Keratinocyte (primary cell): ENCODE measurements around the gene EIF5B.

Experiments
- EZH2 ChIP-seq: IDR thresholded peaks from one replicate; pipeline ENCODE4 v1.6.1; 2012; ENCODE audit warnings: inconsistent platforms, mild to moderate bottlenecking, low read length, moderate library complexity
- TF ChIP-seq, protein P1 (sequence below), 3 experiments: IDR thresholded peaks in 1 of 3; conservative IDR thresholded peaks in 1 of 3; optimal IDR thresholded peaks in 1 of 3; 2 replicates in 2 of 3; 3 replicates in 1 of 3; pipeline versions ENCODE3 to v1.5.1; 2011; ENCODE audit warnings: low read length in 3 of 3, mild to moderate bottlenecking in 3 of 3, moderate library complexity in 2 of 3, control low read depth in 1 of 3, inconsistent platforms in 1 of 3; ENCODE audit not compliant: insufficient read depth in 2 of 3; ENCODE audit errors: extremely low read depth in 1 of 3

DNA sequence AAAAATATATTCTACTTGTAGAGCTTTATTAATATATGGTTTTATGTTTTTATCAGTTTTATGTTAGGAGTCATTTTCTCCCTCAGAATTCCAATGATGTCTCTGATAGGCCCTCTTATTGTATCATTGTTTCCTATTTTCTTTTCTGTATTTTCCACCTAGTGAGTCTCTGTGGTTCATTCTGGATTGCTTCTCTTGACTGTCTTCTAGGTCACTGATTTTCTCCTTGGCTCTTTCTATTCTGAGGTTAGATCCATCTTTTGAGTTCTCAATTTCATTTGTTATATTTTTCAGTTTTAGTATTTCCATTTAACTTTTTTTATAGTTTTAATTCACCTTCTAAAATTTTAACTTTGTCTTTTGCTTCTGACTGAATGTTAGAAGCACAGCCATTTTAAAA lies 37.6 kb downstream of the EIF5B start:
- TF ChIP-seq, protein P1, sequence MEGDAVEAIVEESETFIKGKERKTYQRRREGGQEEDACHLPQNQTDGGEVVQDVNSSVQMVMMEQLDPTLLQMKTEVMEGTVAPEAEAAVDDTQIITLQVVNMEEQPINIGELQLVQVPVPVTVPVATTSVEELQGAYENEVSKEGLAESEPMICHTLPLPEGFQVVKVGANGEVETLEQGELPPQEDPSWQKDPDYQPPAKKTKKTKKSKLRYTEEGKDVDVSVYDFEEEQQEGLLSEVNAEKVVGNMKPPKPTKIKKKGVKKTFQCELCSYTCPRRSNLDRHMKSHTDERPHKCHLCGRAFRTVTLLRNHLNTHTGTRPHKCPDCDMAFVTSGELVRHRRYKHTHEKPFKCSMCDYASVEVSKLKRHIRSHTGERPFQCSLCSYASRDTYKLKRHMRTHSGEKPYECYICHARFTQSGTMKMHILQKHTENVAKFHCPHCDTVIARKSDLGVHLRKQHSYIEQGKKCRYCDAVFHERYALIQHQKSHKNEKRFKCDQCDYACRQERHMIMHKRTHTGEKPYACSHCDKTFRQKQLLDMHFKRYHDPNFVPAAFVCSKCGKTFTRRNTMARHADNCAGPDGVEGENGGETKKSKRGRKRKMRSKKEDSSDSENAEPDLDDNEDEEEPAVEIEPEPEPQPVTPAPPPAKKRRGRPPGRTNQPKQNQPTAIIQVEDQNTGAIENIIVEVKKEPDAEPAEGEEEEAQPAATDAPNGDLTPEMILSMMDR (optimal IDR thresholded peaks at IDR 0.05 in 1 of 3, IDR thresholded peaks at IDR 0.05 in 1 of 3, conservative IDR thresholded peaks at IDR 0.05 in 1 of 3; ENCODE audit: extremely low read depth in 1 of 3, insufficient read depth in 2 of 3, low read length in 3 of 3) = no peak
- TF ChIP-seq EZH2 = no peak
